ENCODE data around the gene TBC1D9.

DNA sequence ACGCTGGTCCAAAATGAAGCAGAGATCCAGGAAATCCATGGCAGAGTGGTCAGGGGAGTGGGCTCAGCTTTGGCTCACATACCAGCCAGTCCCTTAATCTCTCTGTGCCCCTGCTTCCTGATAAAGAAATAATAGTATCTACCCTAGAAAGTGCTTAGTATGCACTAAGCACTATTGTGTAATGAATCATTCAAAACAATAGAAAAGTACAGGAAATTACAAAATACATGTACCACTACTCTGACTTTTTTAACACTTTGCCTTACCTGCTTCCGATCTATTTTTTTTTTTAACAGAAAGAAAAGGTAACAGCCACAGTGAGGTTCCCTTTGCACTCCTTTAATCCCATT lies 49.9 kb downstream of the TBC1D9 start:
- TF ChIP-seq GATA3 (IDR thresholded peaks at IDR 0.05; ENCODE audit: low read depth, low read length) = no peak
- TF ChIP-seq GATA2 (IDR thresholded peaks at IDR 0.05; ENCODE audit: low read depth, low read length) = no peak
